Activated effector memory CD4-positive, alpha-beta T cell treated with Interleukin-2 at 50 U/mL for 16 hours (primary cell): ENCODE data around the gene C15orf40.
A peak's percentile ranks its signal among the peaks of the same experiment; 100 is the strongest.

Source experiments
- DNase-seq: peaks from one replicate; pipeline ENCODE4 v3.0.0-alpha.2; 2020

Gene C15orf40

DNA sequence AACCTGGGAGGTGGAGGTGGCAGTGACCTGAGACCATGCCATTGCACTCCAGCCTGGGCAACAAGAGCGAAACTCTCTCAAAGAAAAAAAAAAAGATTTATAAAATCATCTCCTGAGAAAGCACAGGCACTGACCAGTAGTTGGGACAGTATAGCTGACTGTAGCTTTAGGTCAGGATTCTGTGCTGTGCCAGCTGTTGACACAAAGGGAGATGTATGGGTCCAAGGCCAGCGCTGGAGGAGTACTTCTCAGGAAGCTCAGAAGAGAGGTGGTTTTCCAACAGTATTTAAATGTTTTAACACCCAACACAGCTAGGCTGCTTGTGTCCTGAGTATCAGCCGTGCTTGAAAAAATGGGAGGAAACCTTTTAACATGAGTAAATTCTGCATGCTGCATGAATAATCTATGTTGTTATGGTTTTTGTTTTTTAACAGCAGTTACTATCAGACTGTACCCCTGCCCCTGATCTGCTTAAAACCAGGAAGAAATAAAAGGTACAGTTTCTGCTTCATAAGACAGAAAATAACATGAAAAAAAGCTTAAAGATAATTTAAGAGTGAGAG is 18.9 kb downstream of the C15orf40 start:
- DNase-seq = no peak

DNA sequence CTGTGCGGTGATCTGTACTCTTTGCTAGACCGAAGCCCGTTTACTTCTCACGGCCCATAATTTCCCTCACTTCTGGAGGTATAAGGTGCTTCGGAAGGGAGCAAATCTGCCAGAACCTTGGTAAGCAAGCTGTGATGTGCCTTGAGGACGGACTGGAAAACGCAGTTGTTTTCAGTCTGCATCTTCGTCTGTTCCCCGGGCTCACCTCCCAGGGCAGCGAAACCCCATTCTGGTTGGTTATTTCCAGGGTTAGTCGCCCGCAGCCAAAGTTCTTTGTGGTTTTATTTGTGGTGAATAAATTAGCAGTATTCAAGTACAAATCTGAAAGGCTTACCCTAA is 25.0 kb downstream of the C15orf40 start:
- no peak for DNase-seq

DNA sequence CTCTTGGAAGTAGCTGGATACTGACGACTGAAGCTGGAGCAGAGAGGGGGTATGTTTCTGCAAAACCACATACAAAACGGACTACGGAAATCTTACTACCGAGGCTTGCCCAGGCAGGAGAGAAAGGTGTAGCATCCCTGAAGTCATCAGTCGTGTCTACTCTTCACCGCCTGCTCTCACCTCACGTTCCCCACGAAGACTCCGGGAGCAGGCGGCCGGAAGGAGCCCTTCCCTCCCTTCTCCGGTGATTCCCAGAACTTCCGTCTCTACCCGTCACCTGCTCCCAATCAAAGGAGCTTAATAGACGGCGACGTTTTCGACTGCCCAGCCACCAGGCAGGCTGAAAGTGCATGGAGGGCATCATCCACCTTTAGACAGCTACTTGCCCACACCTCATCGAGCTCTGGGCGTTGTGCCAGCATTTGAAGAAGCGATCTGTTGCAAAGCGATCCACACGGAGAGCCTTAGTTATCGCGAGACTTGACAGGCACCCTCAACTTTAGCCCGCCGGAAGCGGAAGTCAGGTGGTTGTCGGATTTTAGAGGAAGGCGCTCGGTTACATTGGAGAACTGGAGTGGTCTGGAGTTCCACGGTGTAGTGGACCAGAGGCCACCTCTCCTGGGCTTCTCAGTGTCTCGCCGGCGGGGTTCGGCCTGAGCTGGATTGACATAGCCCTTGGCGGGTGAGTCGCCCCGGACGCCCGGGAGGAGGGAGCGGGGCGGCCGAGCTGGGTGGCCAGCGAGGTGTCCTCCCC is 25.6 kb downstream of the C15orf40 start, which contains the start of gene RAMAC:
Gene RAMAC, plus strand, starts transcription at position 523 of the 754 bp plus-strand sequence. CDS start 2,809 bp downstream, outside the sequence.
- DNase-seq = peak; percentile 85

DNA sequence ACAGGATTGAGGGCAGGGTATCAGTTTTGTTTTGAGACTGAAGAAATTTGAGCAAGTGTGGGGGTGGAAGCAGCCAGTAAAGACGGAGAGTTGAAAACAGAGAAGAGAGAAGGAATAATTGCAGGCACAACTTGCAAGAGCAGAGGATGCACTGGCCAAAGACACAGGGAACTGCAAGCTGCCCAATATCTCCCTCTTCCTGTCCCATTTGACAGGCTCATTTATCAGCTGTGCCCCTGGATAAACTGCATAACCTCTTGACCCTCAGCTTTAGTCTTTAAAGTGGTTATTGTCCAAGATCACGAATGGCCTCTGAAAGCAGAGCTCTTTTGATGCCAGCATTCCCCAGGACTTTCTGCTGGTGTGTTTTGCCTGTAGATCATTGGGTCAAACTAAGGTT is 30.5 kb downstream of the C15orf40 start:
- DNase-seq = no peak

DNA sequence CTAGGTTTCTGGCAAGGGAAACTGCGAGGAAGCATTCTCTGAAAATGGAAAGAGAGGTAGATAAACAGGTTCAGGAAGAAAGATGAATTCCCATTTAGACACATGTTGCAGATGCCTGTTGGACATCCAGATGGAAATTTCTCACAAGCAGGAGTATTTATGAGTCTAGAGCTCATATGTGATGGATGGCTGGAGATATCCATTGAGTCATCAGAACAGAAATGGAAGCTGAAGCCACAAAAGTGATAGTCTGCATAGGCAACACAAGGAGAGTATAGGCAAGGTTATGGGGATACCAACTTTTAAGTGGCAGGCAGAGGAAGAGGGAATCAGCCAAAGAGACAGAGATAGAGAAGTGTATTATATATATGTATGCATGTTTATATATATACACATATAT is 31.7 kb downstream of the C15orf40 start:
- no peak for DNase-seq

DNA sequence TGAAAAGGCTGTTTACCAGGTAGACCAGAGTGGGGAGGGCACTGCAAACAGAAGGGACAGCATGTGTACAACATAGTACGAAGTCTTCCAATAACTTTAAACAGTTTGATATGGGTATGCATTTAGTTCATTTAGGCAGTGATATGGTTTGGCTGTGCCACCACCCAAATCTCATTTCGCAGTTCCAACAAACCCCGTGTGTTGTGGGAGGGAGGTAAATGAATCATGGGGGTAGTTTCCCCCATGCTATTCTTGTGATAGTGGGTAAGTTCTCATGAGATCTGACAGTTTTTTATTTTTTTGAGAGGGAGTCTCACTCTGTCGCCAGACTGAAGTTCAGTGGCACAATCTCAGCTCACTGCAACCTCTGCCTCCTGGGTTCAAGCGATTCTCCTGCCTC is 33.0 kb downstream of the C15orf40 start:
- no peak for DNase-seq

DNA sequence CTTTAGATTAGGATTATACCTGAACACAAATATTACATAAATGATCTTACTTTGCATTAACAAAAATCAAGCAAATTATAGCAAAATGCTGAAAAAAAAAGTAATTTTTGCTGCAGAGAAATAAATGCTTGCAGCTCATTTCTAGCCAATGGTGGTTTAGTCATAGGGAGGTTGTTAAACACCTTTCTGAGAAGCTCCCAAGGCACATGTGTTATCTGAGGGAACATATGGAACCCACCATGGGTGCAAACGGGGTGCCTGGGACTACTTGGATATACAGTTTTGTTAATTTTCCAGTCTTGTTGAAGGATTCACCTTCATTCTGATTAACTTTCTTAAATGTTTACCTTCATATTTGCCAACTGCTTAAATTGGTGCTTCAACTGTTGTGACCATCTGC is 34.4 kb downstream of the C15orf40 start:
- no peak for DNase-seq

DNA sequence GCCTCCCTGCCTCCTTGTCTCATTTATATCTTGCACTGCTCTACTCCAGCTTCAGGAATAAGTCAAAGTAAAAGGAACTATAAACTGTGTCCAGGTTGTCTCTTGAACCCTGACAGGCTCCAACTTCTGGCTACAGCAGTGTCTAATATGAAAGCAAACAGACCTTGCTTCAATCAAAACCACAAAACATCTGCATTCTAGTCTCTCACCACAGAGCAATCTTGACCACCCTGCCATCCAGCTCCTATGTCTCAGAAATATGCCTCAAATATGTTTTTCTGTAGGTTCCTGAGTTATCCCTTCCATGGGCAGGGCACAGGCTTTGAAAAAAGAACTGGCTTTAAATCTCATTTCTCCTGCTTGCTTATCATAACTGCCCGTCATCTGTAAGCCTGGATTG is 38.4 kb downstream of the C15orf40 start:
- DNase-seq = no peak

DNA sequence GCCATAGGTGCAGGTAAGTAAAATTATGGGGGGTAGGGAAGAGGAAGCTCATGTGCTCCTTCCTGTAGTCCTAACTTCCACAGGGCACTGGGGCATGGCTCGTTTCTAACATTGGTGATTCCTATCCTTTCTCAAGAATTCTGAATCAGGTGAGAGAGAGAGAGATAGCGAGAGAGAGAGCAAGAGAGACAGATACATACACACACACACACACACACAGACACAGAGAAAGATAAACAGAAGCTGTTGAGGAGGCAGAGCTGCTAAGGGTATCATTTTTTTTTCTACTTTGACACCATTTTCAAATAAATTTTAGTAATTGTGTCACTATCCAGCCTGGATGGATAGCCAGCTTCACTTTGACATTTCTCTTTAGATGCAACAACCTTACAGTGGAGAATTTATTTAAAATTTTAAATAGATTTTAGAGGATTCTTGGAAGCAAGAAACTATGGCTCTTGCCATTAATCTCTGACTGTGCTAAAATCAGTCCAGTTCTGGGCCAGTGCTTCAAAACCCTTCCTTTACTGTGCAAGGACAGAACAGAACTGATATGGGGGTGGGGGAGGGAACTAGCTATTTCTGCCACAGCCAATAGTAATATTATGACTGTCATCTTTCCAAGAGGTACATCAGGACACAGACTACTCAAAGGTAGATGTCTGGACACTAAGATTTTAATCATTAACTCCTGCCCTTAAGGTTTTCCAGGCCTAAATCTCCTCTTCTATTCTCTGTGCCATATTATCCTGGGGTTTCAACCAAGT is 40.0 kb downstream of the C15orf40 start:
- no peak for DNase-seq

DNA sequence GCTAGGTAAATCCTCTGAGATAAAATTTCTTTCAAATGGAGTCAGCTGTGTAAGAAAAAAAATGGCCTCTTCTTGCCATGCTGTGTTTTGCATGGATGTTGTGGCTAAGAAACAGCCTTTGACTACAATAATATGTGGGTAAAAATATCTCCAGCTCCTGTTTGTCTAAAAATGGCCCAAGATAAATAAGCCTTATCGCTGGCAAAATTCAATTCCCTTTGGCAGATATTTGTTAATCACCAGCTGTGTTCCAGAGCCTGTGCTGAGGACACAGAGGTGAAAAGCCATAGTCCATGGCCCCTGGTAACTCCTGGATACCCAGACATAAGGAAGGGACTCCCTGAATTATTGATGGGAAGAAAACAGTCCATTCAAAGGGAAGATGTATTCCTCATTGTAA is 40.7 kb downstream of the C15orf40 start:
- DNase-seq = no peak

DNA sequence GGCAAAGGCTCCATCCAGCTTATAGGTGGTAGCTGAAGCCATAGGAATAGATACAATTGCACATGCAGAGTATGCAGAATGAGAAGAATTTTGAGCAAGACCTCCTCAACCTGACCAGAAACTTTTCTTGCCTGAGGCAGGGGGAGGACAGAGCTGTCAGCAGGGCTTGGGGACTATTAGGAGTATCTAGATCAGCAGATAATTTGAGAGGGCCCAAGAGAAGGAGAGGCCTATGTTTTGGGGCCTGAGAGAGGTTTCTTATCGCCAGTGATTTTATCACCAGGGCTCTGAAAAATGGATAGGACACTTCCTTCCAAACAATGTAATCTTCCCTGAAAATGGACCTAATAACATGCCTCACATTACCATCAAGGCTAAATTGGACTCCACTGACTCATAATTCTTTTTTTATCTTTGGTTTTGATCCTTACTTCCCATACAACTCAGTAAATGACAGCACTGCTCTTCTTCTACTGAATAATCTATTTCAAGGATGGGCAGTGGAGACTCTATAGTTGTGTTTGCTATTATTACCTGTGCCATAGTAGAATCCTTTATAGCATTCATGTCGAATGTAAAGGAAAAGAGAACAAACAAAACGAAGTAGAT is 41.3 kb downstream of the C15orf40 start:
- no peak for DNase-seq

DNA sequence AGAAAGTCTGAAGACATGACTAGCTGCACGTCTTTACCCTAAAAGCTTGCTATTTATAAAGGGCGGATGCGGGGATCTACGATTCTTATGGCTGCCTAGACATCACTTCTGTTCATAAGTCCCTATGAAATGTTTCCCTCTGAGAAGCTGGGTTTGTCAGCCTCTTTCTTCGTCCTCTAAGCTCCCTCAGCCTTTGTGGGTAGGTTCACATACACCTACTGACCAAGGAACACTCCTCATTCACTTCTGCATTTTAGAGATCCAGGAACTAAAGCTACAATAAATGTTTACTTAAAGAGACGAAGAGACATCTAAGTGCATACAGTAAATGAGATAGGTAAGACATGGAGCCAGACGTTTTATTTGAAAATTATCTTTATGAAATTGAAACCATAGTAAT is 42.1 kb downstream of the C15orf40 start:
- DNase-seq = no peak

DNA sequence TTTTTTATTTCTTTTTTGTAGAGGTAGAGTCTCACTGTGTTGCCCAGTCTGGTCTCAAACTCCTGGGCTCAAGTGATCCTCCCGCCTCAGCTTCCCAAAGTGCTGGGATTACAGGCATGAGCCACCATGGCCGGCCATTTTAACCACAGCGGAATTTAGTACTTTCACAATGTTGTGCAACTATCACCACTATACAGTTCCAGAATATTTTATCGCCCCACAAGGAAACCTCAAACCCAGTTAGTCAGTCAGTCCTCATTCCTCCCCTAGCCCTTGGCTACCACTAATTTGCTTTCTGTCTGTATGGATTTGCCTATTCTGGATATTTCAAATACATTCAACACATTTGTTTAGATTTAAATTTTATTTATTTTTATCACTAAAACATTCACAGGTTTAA is 43.4 kb downstream of the C15orf40 start:
- DNase-seq = no peak

DNA sequence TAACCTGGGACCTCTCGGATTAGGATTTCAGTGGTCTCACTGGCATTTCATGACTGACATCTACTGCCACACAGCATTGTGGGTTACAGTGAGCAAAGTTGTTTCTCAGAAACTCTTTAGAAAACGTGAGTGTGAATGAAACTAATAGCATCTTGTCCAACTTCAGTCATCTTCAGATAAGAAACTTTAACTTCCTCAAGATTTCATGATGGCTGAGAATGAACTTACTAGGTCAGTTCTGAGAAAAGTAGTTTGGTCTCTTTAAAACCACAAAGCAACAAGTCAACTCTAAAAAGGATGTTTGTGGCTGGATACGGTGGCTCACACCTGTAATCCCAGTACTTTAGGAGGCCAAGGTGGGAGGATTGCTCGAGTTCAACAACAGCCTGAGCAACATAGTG is 44.8 kb downstream of the C15orf40 start:
- no peak for DNase-seq

DNA sequence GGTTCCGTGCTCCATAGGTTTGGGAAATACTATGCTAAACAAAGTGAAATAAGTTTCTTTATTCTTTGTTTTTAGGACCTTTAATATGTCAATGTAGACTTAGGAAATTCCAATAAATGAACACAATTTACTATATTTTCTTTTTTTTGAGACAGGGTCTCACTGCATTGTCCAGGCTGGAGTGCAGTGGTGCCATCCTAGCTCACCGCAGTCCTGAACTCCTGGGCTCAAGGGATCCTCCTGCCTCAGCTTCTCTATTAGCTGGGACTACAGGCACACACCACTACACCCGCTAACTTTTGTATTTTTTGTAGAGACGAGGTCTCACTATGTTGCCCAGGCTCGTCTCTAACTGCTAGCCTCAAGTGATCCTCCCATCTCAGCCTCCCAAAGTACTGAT is 46.5 kb downstream of the C15orf40 start:
- DNase-seq = no peak

DNA sequence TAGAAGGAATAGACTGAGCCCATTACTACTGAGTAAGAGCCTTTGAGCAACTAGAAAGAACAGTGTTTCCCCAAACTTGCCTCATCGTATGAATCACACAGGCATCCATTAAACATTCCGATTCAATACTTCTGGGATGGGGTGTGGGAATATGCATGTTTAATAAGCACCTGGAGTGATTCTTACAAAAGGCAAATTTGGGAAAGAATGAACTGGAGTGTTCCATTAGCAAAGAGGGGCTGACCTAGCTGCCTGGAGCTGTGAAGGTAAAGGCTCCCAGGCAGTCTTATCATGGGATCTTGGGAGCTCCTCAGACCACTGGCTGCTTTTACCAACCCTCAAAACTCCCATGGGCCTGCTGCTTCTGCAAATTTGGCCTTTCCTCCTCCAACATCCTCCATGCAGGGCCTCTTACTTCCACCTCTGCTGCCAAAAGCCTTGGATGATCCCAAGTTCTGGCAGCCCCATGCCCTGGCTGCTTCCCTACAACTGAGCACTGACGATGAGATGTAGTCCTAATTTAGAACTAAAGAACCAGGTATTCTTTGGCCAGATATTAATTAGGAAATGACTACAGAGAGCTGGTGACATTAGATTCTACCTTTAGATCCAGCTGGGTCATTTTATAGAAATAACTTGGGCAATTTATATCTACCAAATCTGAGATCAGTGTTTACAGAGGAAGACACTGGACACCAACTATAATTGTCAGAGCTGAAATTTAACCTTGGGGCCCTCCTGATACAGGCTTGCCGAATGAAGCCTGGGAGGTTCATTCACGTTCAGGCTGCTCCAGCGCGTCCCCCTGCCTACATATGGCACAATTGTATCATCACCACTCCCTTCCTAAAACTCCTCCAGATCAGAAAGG is 47.7 kb downstream of the C15orf40 start:
- DNase-seq = no peak

DNA sequence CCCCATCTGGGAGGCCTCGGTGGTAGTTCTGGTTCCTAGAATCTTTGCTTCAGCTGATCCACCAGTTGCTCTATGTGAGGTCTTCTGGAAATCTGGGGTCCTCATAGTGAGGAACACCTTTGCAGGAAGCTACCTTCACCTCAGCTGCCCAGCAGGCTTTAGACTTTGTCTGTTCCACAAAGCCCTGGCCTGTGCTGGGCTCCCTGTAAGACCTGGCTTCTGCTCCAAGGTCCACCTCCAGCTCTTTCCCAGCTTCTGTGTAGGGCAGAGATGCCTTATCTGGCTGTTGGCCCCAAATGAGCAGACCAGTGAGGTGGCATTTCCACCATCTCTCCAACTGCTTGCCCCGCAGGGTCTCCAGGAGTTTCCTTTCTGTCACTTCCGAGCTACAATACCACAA is 50.7 kb downstream of the C15orf40 start:
- no peak for DNase-seq

DNA sequence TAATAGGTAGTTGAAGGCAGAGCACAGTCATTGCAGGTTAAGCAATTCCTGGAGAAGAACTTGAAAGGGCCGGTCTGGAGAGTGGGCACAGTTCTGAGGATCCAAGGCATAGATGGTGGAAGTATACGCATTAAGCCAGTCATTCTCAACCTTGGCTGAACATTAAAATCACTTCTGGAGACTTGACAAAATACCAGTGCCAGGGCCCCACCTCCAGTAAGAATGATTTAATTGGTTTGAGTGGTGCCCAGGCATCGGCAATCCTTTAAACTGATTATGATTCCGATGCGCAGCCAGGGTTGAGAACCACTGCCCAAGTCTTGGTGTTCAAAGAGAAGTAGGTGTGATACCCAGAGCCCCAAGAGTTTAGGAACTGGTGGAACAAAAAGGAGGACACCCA is 52.0 kb downstream of the C15orf40 start:
- no peak for DNase-seq

DNA sequence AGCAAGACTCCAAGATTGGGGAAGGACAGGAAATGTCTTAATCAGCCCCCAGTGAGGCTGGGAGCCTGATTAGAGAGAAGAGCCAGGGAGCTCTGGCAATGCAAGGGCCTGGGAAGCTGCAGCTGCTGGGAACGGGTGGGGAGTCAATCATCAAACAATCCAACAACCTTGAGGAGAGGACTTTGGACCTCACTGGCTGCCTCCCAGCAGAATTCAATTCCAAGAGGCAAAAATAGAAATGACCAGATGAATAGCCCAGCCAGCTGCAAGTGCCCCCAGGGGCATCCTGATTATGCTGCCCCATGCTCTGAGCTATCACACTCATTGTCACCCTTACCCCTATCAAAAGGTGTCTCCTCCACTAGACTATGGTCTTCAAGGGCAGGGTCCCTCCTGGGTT is 52.8 kb downstream of the C15orf40 start:
- DNase-seq = no peak

DNA sequence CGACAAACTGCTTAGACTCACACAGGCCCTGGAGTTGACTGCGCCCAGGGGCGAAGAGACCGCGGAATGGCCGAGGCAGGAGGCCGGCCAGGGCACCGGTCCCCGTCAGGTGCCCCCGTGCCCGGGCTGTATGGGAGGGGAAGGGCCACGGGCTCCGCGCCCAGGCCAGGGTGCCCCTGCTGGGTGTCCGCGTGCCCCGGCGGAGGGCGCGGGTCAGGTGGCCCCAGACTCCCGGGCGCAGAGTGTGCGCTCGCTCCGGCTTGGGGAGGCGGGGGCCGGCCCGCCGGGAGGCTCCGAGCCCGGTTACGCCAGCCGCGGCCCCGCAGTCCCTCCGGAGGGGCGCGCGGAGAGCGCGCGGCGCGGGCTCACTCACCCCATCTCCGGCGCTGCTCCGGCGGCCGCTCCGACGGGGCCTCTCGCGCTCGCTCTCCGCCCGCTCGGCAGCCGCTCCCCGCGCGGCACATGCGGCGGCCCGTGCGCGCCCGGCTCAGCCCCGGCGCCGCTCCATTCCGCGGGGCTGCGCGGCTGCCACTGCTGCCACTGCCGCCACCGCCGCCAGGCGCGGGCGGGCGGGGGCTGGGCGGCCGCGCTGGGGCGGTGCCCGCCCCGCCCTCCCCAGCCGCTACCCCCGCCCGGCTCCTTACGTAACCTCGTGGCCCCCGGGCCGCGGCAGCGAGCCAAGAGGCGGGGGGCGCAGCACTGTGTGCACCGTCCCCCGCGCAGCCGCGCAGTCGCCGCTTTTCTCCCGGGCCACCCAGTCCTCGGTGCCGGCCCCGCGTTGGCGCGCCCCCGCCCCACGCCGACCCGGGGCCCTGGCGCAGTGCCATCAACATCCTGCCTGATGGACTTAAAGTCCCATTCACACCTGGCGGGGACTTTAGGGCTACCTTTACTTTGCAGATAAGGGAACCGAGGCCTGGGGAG is 59.0 kb downstream of the C15orf40 start, which contains the start of gene HOMER2:
Gene HOMER2, minus strand, starts transcription at position 563 of the 924 bp plus-strand sequence. Its CDS starts 185 bp downstream, at position 378.
- no peak for DNase-seq

DNA sequence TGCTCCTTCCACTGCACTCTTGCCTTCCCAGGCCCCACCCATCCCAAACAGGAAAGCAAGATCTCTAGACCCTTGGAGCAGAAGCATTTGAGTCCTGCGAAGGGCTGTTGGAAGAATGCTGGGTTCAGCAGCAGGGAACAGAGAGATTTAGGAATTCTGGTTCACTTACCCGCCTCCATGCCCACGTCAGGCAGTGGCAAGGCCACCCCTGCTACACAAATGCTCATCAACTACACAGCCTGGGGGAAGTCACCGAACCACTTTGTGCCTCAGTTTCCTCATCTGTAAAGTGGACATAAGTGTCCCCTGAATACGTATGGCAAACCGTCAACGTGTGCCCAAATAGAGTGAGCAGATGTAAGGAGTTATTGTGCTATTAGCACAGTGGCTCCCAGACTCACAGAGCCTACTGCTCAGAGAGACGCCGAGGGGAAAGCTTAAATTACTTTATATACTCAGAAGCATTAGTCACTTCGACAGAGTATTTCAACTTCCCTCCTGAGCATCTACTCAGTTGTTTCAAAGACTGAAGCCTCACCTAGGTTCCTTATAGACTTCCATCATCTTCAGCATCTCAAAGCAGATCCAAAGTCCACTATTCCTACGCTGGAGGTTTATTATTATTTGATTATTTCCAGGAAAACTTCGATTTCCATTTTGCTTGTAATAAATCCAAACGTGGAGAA is 59.8 kb downstream of the C15orf40 start:
- DNase-seq = no peak
